ENCODE measurements around the gene WDR76. TPM values are rescaled to one million over a fixed set of nuclear protein-coding genes. Genes with fewer than 3 reads are reported as not detected.

Gene WDR76
- polyA plus RNA-seq, 1 of the 3 experiments (the other 2 are of a cell fraction): 1.8 TPM

- TF ChIP-seq, protein P1, sequence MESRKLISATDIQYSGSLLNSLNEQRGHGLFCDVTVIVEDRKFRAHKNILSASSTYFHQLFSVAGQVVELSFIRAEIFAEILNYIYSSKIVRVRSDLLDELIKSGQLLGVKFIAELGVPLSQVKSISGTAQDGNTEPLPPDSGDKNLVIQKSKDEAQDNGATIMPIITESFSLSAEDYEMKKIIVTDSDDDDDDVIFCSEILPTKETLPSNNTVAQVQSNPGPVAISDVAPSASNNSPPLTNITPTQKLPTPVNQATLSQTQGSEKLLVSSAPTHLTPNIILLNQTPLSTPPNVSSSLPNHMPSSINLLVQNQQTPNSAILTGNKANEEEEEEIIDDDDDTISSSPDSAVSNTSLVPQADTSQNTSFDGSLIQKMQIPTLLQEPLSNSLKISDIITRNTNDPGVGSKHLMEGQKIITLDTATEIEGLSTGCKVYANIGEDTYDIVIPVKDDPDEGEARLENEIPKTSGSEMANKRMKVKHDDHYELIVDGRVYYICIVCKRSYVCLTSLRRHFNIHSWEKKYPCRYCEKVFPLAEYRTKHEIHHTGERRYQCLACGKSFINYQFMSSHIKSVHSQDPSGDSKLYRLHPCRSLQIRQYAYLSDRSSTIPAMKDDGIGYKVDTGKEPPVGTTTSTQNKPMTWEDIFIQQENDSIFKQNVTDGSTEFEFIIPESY (IDR thresholded peaks at IDR 0.05; ENCODE audit: borderline replicate concordance, low read depth): no peak
- TF ChIP-seq RCOR1 (IDR thresholded peaks at IDR 0.05; ENCODE audit: low read length): no peak
- TF ChIP-seq GABPA (IDR thresholded peaks at IDR 0.05; ENCODE audit: low read depth): no peak
- TF ChIP-seq MEF2A (IDR thresholded peaks at IDR 0.05; ENCODE audit: borderline replicate concordance, low read depth): no peak
Measured at GRCh38 chr15:43845421-43845820, 18.6 kb downstream of the WDR76 start (continued).

GRCh38 chr15:43851251-43851650 lies 24.4 kb downstream of the WDR76 start:
- Histone ChIP-seq H3K27ac (ENCODE audit: low read depth in 2 of 2, low read length in 1 of 2) (no peak overlapping the region), H3K27me3 (ENCODE audit: insufficient read depth) (no peaks in the 10 kb centered on the region), H4K20me1 (ENCODE audit: insufficient read depth) (no peaks in the 10 kb centered on the region), H3K79me2 (ENCODE audit: insufficient read depth) (no peaks in the 10 kb centered on the region), H3K9ac (no peak overlapping the region), H3K9me3 (no peaks in the 10 kb centered on the region), H3K4me2 (no peak overlapping the region), H3K4me3 (ENCODE audit: low read depth in 2 of 2, low read length in 1 of 2) (no peak overlapping the region), H3K9me2 (no peaks in the 10 kb centered on the region), H2AFZ (ENCODE audit: low read depth) (no peak overlapping the region), H3K4me1 (ENCODE audit: control insufficient read depth in 1 of 2, insufficient read depth in 2 of 2, low read depth in 1 of 2, low read length in 1 of 2) (no peaks in the 10 kb centered on the region), H3F3A (replicated peaks; ENCODE audit: insufficient read depth) (peaks cover 2% of the 10 kb centered on the region), H3K36me3 (replicated peaks in 1 of 2; ENCODE audit: control insufficient read depth in 1 of 2, insufficient read depth in 2 of 2, low read length in 1 of 2) (peaks cover 0 to 17% of the 10 kb centered on the region in 2 experiments)
- CTCF ChIA-PET: interaction anchor here (0.9 kb wide), 1 partner anchor 21 kb away, joined by 3 read pairs; no protein-coding TSS in a partner anchor
- POLR2A ChIA-PET: interaction anchor here (0.7 kb wide), 1 partner anchor 32 kb away, joined by 3 read pairs; no protein-coding TSS in a partner anchor
- TF ChIP-seq, protein P2, sequence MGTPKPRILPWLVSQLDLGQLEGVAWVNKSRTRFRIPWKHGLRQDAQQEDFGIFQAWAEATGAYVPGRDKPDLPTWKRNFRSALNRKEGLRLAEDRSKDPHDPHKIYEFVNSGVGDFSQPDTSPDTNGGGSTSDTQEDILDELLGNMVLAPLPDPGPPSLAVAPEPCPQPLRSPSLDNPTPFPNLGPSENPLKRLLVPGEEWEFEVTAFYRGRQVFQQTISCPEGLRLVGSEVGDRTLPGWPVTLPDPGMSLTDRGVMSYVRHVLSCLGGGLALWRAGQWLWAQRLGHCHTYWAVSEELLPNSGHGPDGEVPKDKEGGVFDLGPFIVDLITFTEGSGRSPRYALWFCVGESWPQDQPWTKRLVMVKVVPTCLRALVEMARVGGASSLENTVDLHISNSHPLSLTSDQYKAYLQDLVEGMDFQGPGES (IDR thresholded peaks at IDR 0.05; ENCODE audit: low read depth, low read length): no peak
- TF ChIP-seq NRF1 (IDR thresholded peaks at IDR 0.05; ENCODE audit: low read depth, low read length): no peak
- 93% methylated on average over 3 of the region's 3 CpGs for WGBS (ENCODE audit: low lambda C conversion rate)
- no peak for DNase-seq

DNA sequence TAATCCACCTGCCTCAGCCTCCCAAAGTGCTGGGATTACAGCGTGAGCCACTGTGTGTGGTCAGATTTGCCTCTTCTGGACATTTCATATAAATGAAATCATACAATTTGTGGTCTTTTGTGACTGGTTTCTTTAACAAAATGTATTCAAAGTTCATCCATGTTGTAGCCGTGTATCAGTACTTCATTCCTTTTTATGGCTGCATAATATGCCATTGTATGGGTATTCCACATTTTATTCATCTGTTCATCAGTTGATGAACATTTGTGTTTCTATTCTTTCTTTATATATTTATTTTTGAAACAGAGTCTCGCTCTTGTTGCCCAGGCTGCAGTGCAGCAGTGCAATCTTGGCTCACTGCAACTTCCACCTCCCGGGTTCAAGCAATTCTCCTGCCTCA lies 25.8 kb downstream of the WDR76 start:
- Histone ChIP-seq H4K20me1 (ENCODE audit: insufficient read depth) (no peaks in the 10 kb centered on the region), H3K9me2 (no peaks in the 10 kb centered on the region), H3K36me3 (replicated peaks in 1 of 2; ENCODE audit: control insufficient read depth in 1 of 2, insufficient read depth in 2 of 2, low read length in 1 of 2) (peaks cover 0 to 25% of the 10 kb centered on the region in 2 experiments), H3K4me3 (ENCODE audit: low read depth in 2 of 2, low read length in 1 of 2) (no peak overlapping the region), H3K27ac (ENCODE audit: low read depth in 2 of 2, low read length in 1 of 2) (no peak overlapping the region), H3K27me3 (ENCODE audit: insufficient read depth) (no peaks in the 10 kb centered on the region), H3K9me3 (no peaks in the 10 kb centered on the region), H3K9ac (no peak overlapping the region), H3F3A (replicated peaks; ENCODE audit: insufficient read depth) (peaks cover 10% of the 10 kb centered on the region), H2AFZ (ENCODE audit: low read depth) (no peak overlapping the region), H3K4me2 (no peak overlapping the region), H3K79me2 (ENCODE audit: insufficient read depth) (no peaks in the 10 kb centered on the region), H3K4me1 (ENCODE audit: control insufficient read depth in 1 of 2, insufficient read depth in 2 of 2, low read depth in 1 of 2, low read length in 1 of 2) (no peaks in the 10 kb centered on the region)
- CTCF ChIA-PET: no interaction called here
- 95% methylated on average over 4 of the region's 4 CpGs for WGBS (ENCODE audit: low lambda C conversion rate)
- no peak for DNase-seq
- POLR2A ChIA-PET: no interaction called here
- no peak for TF ChIP-seq NFIC (IDR thresholded peaks at IDR 0.05; ENCODE audit: borderline replicate concordance)
- no peak for TF ChIP-seq RXRA (IDR thresholded peaks at IDR 0.05; ENCODE audit: borderline replicate concordance, low read depth)
- TF ChIP-seq JUND (IDR thresholded peaks at IDR 0.05): no peak
- no peak for TF ChIP-seq SIN3A (IDR thresholded peaks at IDR 0.05; ENCODE audit: borderline replicate concordance, low read depth, low read length)
- TF ChIP-seq EZH2phosphoT487 (IDR thresholded peaks at IDR 0.05; ENCODE audit: borderline replicate concordance, low read depth): no peak
- no peak for TF ChIP-seq NRF1 (IDR thresholded peaks at IDR 0.05; ENCODE audit: low read depth, low read length)
- TF ChIP-seq FOXJ3 (CRISPR knock-in tag; IDR thresholded peaks at IDR 0.05): no peak
- TF ChIP-seq CHD2 (IDR thresholded peaks at IDR 0.05; ENCODE audit: low read length, partially characterized antibody): no peak
- TF ChIP-seq, protein P3, sequence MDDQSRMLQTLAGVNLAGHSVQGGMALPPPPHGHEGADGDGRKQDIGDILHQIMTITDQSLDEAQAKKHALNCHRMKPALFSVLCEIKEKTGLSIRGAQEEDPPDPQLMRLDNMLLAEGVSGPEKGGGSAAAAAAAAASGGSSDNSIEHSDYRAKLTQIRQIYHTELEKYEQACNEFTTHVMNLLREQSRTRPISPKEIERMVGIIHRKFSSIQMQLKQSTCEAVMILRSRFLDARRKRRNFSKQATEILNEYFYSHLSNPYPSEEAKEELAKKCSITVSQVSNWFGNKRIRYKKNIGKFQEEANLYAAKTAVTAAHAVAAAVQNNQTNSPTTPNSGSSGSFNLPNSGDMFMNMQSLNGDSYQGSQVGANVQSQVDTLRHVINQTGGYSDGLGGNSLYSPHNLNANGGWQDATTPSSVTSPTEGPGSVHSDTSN (IDR thresholded peaks at IDR 0.05): no peak
- TF ChIP-seq REST (IDR thresholded peaks at IDR 0.05; ENCODE audit: low read depth, low read length): no peak
- TF ChIP-seq POLR2AphosphoS5 (IDR thresholded peaks at IDR 0.05; ENCODE audit: low read depth, low read length): no peak
- TF ChIP-seq, protein P4, sequence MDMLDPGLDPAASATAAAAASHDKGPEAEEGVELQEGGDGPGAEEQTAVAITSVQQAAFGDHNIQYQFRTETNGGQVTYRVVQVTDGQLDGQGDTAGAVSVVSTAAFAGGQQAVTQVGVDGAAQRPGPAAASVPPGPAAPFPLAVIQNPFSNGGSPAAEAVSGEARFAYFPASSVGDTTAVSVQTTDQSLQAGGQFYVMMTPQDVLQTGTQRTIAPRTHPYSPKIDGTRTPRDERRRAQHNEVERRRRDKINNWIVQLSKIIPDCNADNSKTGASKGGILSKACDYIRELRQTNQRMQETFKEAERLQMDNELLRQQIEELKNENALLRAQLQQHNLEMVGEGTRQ (IDR thresholded peaks at IDR 0.05; ENCODE audit: borderline replicate concordance, low read depth, low read length): no peak
- TF ChIP-seq GATA2 (CRISPR knock-in tag; IDR thresholded peaks at IDR 0.05): no peak

Data from SK-N-SH (cell line).